Neuron (in vitro differentiated cells): ENCODE data around the gene ZSCAN2.
A peak's percentile ranks its signal among the peaks of the same experiment; 100 is the strongest.
"Not testable (repeated sequence)": the region's sequence is repeated elsewhere in the genome, so short reads cannot be mapped to it uniquely, and the experiment has no call there.

ENCODE experiments used
- H2AFZ ChIP-seq: one replicate; pipeline ENCODE4 v1.6.1; 2013; ENCODE audit warnings: low read depth, mild to moderate bottlenecking, inconsistent platforms, low read length, moderate library complexity
- H3K27me3 ChIP-seq: one replicate; pipeline ENCODE4 v1.6.1; 2013; ENCODE audit warnings: low read length; ENCODE audit not compliant: insufficient read depth
- H3K36me3 ChIP-seq: one replicate; pipeline ENCODE4 v1.6.1; 2013; ENCODE audit warnings: low read length; ENCODE audit not compliant: insufficient read depth
- H3K4me1 ChIP-seq: one replicate; pipeline ENCODE4 v1.6.1; 2013; ENCODE audit warnings: low read length; ENCODE audit not compliant: insufficient read depth
- H3K4me3 ChIP-seq: 2 replicates; pipeline ENCODE4 v1.5.1; 2013; ENCODE audit warnings: mild to moderate bottlenecking, low read length, moderate library complexity
- H3K9me3 ChIP-seq: one replicate; pipeline ENCODE4 v1.6.1; 2013; ENCODE audit warnings: low read length

The ZSCAN2 gene

DNA sequence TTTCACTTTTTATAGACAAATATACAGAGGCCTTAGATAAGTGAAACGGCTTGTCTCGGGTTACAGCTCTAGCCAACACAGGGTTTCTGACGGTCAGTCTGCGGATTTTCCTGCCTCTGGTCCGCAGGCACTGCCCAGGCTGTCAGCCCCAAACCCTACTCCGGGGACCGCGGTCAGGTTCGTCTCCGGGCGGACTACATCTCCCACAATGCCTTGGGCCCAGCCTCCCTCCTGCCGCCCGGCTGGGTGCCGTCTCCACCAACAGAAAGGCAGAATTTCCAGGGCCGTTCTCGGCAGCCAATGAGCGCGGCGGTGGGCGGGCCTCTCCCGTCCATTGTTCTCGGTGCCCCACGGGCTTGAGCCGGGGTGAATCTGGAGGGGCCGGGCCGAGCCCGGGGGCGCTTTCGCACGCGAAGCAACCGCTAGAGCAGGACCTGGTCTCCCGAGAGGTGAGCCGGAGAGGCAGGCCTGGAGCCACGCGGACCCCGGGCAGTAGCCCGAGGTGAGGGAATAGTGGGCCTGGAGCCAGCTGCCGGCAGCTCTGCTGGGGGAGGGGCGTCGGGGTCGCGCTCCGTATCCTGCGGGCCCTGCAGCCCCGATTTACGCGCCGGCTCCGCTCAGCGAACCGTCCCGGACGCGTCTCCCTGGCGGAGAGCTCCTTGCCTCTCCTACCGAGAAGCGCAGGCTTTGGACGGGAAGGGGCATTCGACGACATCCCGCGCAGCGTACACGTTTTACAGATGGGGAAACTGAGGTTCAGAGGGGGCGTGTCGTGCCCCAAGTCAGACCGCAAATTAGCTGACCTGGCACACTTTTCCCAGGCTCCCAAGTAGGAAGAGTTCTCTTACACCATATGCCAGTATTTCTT is at the start of gene ZSCAN2:
Gene ZSCAN2 (plus strand): TSS at position 323 of the 868 bp plus-strand sequence. CDS start 2,919 bp downstream, outside the sequence.
- Histone ChIP-seq H3K4me3 (peak within 1 kb of the TSS; percentile 80), H3K27me3 (no peaks in the 10 kb centered on the region), H3K36me3 (peaks cover 20% of the 10 kb centered on the region), H2AFZ (peak within 1 kb of the TSS; percentile 87), H3K4me1 (peaks cover 6% of the 10 kb centered on the region), H3K9me3 (no peaks in the 10 kb centered on the region)

DNA sequence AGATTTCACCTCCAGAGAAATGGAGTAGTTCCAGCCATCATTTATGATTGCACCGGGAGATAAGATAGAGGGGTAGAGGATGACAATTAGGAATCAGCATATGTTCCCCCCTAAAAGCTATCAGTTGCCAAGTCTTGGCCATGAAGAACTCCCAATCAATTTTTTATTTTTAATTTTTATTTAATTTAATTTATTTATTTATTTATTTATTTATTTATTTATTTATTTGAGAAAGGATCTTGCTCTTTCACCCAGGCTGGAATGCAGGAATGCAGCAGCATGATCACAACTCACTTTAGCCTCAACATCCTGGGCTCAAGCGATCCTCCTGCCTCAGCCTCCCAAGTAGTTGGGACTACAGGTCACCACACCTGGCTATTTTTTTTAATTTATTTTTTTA is 49.2 kb upstream of the ZSCAN2 start:
- H3K4me1 ChIP-seq, H2AFZ ChIP-seq, H3K9me3 ChIP-seq, H3K4me3 ChIP-seq, H3K27me3 ChIP-seq, H3K36me3 ChIP-seq: not testable (repeated sequence)

GRCh38 chr15:84552896-84553295 is 47.9 kb upstream of the ZSCAN2 start:
- Histone ChIP-seq H3K27me3 (no peaks in the 10 kb centered on the region), H3K9me3 (peaks cover 3% of the 10 kb centered on the region), H3K4me3 (no peak overlapping the region), H3K4me1 (no peaks in the 10 kb centered on the region), H3K36me3 (peaks cover 5% of the 10 kb centered on the region), H2AFZ (no peak overlapping the region)

DNA sequence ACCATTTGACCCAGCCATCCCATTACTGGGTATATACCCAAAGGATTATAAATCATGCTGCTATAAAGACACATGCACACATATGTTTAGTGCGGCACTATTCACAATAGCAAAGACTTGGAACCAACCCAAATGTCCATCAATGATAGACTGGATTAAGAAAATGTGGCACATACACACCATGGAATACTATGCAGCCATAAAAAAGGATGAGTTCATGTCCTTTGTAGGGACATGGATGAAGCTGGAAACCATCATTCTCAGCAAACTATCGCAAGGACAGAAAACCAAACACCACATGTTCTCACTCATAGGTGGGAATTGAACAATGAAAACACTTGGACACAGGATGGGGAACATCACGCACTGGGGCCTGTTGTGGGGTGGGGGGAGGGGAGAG is 44.1 kb upstream of the ZSCAN2 start:
- H3K36me3 ChIP-seq, H3K4me1 ChIP-seq, H2AFZ ChIP-seq, H3K27me3 ChIP-seq, H3K9me3 ChIP-seq, H3K4me3 ChIP-seq: not testable (repeated sequence)

DNA sequence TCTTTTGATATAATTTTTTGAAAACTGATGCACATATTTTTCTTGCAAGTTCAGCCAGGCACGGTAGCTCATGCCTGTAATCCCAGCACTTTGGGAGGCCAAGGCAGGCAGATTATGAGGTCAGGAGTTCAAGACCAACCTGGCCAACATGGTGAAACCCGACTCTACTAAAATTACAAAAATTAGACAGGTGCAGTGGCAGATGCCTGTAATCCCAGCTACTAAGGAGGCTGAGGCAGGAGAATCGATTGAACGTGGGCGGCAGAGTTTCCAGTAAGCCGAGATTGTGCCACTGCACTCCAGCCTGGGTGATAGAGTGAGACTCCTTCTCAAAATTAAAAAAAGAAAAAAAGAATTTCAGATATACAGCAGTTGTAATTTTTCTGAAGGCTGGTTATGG is 32.8 kb upstream of the ZSCAN2 start:
- not testable (repeated sequence) for H3K36me3 ChIP-seq, H3K27me3 ChIP-seq, H3K4me3 ChIP-seq, H2AFZ ChIP-seq, H3K4me1 ChIP-seq, H3K9me3 ChIP-seq

GRCh38 chr15:84570164-84570735 is 30.6 kb upstream of the ZSCAN2 start:
- no peaks in the 10 kb centered on the region for H3K27me3 ChIP-seq
- H3K36me3 ChIP-seq: no peaks in the 10 kb centered on the region
- peak overlapping the region; percentile 95 for H3K4me3 ChIP-seq
- peak overlapping the region; percentile 100 for H2AFZ ChIP-seq
- H3K9me3 ChIP-seq: no peaks in the 10 kb centered on the region
- peaks cover 5% of the 10 kb centered on the region for H3K4me1 ChIP-seq

DNA sequence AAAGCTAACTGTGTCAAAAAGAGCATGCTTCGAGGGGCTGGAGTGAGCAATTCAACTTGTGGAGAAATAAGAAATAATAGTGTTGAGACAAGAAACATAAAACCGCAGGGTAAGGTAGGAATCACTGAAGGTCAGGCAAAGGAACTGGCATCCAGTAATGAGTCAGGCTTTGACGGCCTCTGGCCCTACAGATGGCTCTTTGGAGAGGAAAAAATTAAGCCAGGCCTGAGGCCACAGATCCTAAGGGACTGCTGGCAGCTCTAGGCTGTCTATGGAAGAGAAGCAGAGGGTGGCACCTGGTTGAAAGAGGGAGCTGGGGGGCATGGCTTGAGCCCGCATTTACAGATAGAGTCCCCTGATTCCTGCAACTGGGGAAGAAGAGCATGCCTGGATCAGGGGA is 28.6 kb upstream of the ZSCAN2 start:
- Histone ChIP-seq H3K36me3 (no peaks in the 10 kb centered on the region), H3K4me1 (peaks cover 5% of the 10 kb centered on the region), H2AFZ (no peak overlapping the region), H3K4me3 (no peak overlapping the region), H3K27me3 (no peaks in the 10 kb centered on the region), H3K9me3 (no peaks in the 10 kb centered on the region)

DNA sequence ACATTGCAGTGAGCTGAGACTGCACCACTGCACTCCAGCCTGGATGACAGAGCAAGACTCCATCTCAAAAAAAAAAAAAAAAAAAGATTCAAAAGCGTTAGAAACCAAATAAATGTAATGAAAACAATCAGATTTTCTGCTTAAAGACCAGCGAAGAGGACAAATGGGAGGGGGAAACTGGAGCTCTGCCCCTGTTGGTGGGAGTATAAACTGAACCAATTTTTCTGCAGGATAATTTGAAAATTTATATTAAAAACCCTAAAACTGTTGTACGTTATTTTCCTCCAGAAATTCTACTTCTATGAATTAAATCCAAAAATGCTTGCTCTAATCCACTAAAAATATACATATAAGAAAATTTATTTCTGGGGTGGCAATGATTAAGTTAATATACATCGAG is 25.3 kb upstream of the ZSCAN2 start:
- Histone ChIP-seq H3K27me3 (no peaks in the 10 kb centered on the region), H3K36me3 (no peaks in the 10 kb centered on the region), H3K9me3 (no peaks in the 10 kb centered on the region), H3K4me1 (no peaks in the 10 kb centered on the region), H3K4me3 (no peak overlapping the region), H2AFZ (no peak overlapping the region)

GRCh38 chr15:84577891-84578290 is 22.9 kb upstream of the ZSCAN2 start:
- not testable (repeated sequence) for H3K9me3 ChIP-seq, H3K27me3 ChIP-seq, H3K4me3 ChIP-seq

GRCh38 chr15:84579261-84579721 is 21.5 kb upstream of the ZSCAN2 start:
- H3K4me3 ChIP-seq, H3K4me1 ChIP-seq, H2AFZ ChIP-seq: not testable (repeated sequence)

More at GRCh38 chr15:84577891-84578290, 22.9 kb upstream of the ZSCAN2 start:
- not testable (repeated sequence) for H2AFZ ChIP-seq, H3K36me3 ChIP-seq, H3K4me1 ChIP-seq

DNA sequence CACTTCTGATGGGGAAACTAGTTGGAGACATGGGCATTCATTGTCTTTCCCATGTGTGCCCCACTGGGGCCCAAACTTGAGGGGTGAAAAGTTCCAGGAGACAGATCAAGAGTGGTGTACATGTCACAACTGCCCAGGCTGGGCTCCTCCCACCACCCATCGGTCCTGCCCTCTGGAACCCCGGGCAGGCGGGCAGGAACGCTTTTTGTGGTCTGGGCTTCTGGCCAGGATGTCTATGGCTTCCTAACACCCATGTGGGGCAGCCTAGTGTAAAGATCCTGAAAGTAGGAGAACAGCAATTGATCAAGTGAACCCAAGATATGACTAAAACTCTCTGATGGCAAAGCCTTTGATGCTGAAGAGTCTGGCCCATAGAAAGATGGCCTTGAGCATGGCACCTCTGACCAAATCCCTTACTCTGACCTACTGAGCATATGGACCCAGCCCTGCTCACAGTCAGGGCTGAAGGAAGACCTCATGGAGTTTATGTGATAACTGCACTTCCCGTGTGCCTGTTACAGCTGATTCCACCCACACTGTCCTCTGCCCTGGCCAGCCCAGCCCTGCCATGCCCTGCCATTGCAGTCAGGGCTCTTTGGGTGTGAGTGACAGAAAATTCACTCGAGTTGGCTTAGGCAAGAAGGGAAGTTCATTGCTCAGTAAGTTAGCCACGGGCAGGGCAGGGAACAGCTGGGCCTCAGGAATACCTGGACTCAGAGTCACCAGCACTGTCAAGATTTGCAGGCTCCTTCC is 19.0 kb upstream of the ZSCAN2 start:
- not testable (repeated sequence) for H3K9me3 ChIP-seq, H3K36me3 ChIP-seq, H3K27me3 ChIP-seq, H3K4me3 ChIP-seq, H2AFZ ChIP-seq, H3K4me1 ChIP-seq

More at GRCh38 chr15:84579261-84579721, 21.5 kb upstream of the ZSCAN2 start:
- not testable (repeated sequence) for H3K27me3 ChIP-seq, H3K36me3 ChIP-seq, H3K9me3 ChIP-seq

GRCh38 chr15:84582583-84583157 is 18.1 kb upstream of the ZSCAN2 start:
- no peaks in the 10 kb centered on the region for H3K9me3 ChIP-seq
- peaks cover 13% of the 10 kb centered on the region for H3K4me1 ChIP-seq
- H3K36me3 ChIP-seq: no peaks in the 10 kb centered on the region
- H2AFZ ChIP-seq: no peak overlapping the region
- no peak overlapping the region for H3K4me3 ChIP-seq
- peaks cover 3% of the 10 kb centered on the region for H3K27me3 ChIP-seq

- peaks cover 19% of the 10 kb centered on the region for H3K4me1 ChIP-seq
- not testable (repeated sequence) for H2AFZ ChIP-seq, H3K9me3 ChIP-seq, H3K27me3 ChIP-seq, H3K4me3 ChIP-seq, H3K36me3 ChIP-seq
These were observed 16.9 kb upstream of the ZSCAN2 start for GRCh38 chr15:84583921-84584320.
